RWPE2 (cell line): ENCODE data around the gene MSRB1.

Experiments
- ATAC-seq: fragments of 200-7000 bp; cut with Tn5 transposase; 3 replicates; pipeline ENCODE4 v1.9.1; 2021; ENCODE audit warnings: low read depth
- DNase-seq: peaks from one replicate; pipeline ENCODE4 v3.0.0-alpha.2; 2020; ENCODE audit warnings: low spot score
- H3K27ac ChIP-seq: fragments of 450-650 bp; 2 replicates; pipeline ENCODE4 v1.5.1; 2017; ENCODE audit warnings: mild to moderate bottlenecking; ENCODE audit not compliant: poor library complexity, severe bottlenecking
- H3K27me3 ChIP-seq: fragments of 250-450 bp; sonication (Bioruptor Pico); 2 replicates; pipeline ENCODE4 v1.5.1; 2021; ENCODE audit warnings: mild to moderate bottlenecking, moderate library complexity; ENCODE audit not compliant: insufficient read depth, poor library complexity, severe bottlenecking
- H3K36me3 ChIP-seq: fragments of 250-450 bp; sonication (Bioruptor Pico); 2 replicates; pipeline ENCODE4 v1.5.1; 2020; ENCODE audit warnings: low read depth, mild to moderate bottlenecking, moderate library complexity
- H3K4me1 ChIP-seq: fragments of 250-450 bp; sonication (Bioruptor Pico); 2 replicates; pipeline ENCODE4 v1.5.1; 2021; ENCODE audit warnings: mild to moderate bottlenecking, moderate library complexity; ENCODE audit not compliant: insufficient read depth, poor library complexity, severe bottlenecking
- H3K4me3 ChIP-seq: fragments of 250-450 bp; sonication (Bioruptor Pico); 2 replicates; pipeline ENCODE4 v1.5.1; 2021; ENCODE audit warnings: mild to moderate bottlenecking, moderate library complexity; ENCODE audit not compliant: severe bottlenecking
- H3K9me3 ChIP-seq: fragments of 250-450 bp; sonication (Bioruptor Pico); 2 replicates; pipeline ENCODE4 v1.5.1; 2021; ENCODE audit warnings: mild to moderate bottlenecking, moderate library complexity; ENCODE audit not compliant: severe bottlenecking
- CTCF ChIP-seq: fragments of 450-650 bp; IDR thresholded peaks from one replicate; pipeline ENCODE4 v1.5.1; 2017; ENCODE audit warnings: mild to moderate bottlenecking, moderate library complexity; ENCODE audit not compliant: poor library complexity, severe bottlenecking

The MSRB1 gene

GRCh38 chr16:1976216-1976520, 33.2 kb upstream of the MSRB1 start:
- no peak for ATAC-seq
- H3K36me3 ChIP-seq, result peaks cover 31% of the 10 kb centered on the region
- TF ChIP-seq CTCF, result no peak
- H3K27ac ChIP-seq, result no peak overlapping the region
- no peak overlapping the region for H3K4me3 ChIP-seq
- H3K4me1 ChIP-seq, result no peaks in the 10 kb centered on the region
- H3K9me3 ChIP-seq, result no peaks in the 10 kb centered on the region
- DNase-seq, result no peak
- H3K27me3 ChIP-seq, result no peaks in the 10 kb centered on the region

GRCh38 chr16:1975432-1976215, 32.6 kb upstream of the MSRB1 start:
- no peaks in the 10 kb centered on the region for H3K9me3 ChIP-seq
- H3K4me1 ChIP-seq, result no peaks in the 10 kb centered on the region
- no peak overlapping the region for H3K4me3 ChIP-seq
- no peaks in the 10 kb centered on the region for H3K27me3 ChIP-seq
- no peak for TF ChIP-seq CTCF
- DNase-seq (no peak), ATAC-seq (no peak)
- H3K36me3 ChIP-seq, result peaks cover 31% of the 10 kb centered on the region
- no peak overlapping the region for H3K27ac ChIP-seq

- Histone ChIP-seq H3K4me1 (no peaks in the 10 kb centered on the region), H3K36me3 (peaks cover 31% of the 10 kb centered on the region), H3K27ac (no peak overlapping the region), H3K27me3 (no peaks in the 10 kb centered on the region), H3K9me3 (no peaks in the 10 kb centered on the region), H3K4me3 (no peak overlapping the region)
- DNase-seq (no peak), ATAC-seq (no peak)
- TF ChIP-seq CTCF, result no peak
Observed at GRCh38 chr16:1974157-1975070, 31.4 kb upstream of the MSRB1 start.

- Histone ChIP-seq H3K4me1 (no peaks in the 10 kb centered on the region), H3K27ac (no peak overlapping the region), H3K4me3 (no peak overlapping the region), H3K27me3 (no peaks in the 10 kb centered on the region), H3K36me3 (peaks cover 28% of the 10 kb centered on the region), H3K9me3 (no peaks in the 10 kb centered on the region)
- ATAC-seq, result no peak
- no peak for DNase-seq
- no peak for TF ChIP-seq CTCF
Observed at GRCh38 chr16:1973461-1974156, 30.6 kb upstream of the MSRB1 start.
